GM13976 (cell line): Measurements from ENCODE around the gene LRP5.

Experiments
- DNase-seq: peaks from one replicate; pipeline ENCODE4 v3.0.0; 2012; ENCODE audit warnings: low spot score
- in situ Hi-C: fragments of 300-500 bp; cut with MboI; formaldehyde crosslinking; loops from one replicate; pipeline ENCODE4 v1.12.0; 2022; ENCODE audit warnings: low sequenced_read_pairs, mixed read lengths, inconsistent platforms; ENCODE audit not compliant: unreplicated experiment
- TF ChIP-seq, protein P1 (sequence below): IDR thresholded peaks from 2 replicates; pipeline ENCODE4 v1.5.1; 2012; ENCODE audit warnings: borderline replicate concordance, mild to moderate bottlenecking; ENCODE audit not compliant: insufficient read depth; ENCODE audit errors: extremely low read depth, missing control alignments, control extremely low read depth

The LRP5 gene

DNA sequence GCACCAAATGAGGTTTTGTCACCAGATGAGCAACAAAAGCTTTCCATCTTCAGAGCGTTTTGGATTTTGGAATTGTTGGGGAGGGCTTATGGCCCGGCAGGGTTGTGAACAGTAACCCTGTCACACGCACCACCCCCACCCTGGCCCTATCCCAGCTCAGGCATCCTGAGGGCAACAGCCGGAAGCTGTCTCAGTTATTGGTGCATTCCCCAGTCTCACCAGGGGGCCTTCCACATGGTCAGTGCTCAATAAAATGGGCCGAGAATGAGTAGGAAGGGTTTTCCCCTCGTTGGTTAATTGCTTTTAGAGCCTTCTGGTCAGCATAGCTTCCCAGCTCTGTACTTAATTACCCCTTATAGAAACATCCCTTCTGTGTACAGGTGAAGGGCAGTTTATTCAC lies 46.0 kb downstream of the LRP5 start:
- in situ Hi-C loops: no loop called here
- DNase-seq: no peak
- TF ChIP-seq, protein P1, sequence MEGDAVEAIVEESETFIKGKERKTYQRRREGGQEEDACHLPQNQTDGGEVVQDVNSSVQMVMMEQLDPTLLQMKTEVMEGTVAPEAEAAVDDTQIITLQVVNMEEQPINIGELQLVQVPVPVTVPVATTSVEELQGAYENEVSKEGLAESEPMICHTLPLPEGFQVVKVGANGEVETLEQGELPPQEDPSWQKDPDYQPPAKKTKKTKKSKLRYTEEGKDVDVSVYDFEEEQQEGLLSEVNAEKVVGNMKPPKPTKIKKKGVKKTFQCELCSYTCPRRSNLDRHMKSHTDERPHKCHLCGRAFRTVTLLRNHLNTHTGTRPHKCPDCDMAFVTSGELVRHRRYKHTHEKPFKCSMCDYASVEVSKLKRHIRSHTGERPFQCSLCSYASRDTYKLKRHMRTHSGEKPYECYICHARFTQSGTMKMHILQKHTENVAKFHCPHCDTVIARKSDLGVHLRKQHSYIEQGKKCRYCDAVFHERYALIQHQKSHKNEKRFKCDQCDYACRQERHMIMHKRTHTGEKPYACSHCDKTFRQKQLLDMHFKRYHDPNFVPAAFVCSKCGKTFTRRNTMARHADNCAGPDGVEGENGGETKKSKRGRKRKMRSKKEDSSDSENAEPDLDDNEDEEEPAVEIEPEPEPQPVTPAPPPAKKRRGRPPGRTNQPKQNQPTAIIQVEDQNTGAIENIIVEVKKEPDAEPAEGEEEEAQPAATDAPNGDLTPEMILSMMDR: no peak

DNA sequence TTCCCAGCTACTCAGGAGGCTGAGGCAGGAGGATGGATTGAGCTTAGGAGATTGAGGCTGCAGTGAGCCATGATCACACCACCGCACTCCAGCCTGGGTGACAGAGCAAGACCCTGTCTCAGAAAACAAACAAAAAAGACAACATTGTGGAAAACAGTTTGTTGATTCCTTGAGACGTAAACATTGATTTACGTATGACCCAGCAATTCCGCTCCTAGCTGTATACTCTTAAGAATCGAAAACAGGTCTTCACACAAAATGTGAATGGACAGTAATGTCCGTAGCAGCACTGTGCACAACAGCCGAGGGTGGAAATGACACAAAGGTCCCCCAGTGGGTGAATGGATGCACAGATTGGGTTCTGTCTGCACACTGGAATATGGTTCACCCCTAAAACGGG lies 49.3 kb downstream of the LRP5 start:
- DNase-seq: no peak
- TF ChIP-seq, protein P1: no peak
- in situ Hi-C loops: no loop called here

DNA sequence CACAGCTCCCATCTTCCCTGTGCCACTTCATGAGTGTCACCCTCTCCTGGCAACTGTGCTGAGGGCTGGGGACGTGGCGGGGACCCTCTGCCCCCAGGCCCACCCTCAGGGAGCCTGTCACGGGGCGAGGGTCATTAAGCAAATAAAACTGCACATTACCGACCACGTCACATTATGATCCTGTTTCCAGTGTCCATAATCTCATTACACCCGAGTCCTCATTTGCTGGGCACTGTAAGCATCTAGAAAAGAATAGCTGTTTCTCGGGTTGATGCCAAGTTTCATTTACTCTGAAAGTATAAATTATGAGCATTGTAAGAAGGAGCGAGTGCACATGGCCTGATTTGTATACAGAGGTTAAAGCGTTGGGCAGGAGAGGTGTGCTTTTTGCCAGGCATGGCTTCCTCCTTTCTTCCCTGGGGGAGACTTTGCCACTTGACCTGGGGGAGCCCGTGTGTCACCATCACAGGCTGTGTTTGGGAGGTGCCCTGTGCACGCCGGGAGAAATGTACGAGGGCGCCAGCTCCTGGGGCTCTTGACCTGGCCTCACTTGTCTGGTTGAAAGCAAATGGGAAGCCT lies 50.5 kb downstream of the LRP5 start:
- in situ Hi-C loops: no loop called here
- TF ChIP-seq, protein P1: no peak
- no peak for DNase-seq

DNA sequence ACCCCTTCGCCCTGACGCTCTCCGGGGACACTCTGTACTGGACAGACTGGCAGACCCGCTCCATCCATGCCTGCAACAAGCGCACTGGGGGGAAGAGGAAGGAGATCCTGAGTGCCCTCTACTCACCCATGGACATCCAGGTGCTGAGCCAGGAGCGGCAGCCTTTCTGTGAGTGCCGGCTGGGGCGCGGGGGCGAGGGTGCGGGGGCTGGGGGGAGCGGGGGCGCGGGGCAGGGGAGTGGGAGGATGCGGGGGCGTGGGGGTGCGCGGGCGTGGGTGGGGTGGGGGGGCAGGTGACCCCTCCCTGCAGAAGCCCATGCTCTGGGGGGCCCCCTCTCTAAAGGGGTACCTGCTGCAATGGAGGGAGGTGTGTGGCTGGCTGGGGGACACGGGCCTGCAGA lies 51.4 kb downstream of the LRP5 start:
- TF ChIP-seq, protein P1: no peak
- DNase-seq: no peak
- in situ Hi-C loops: no loop called here

DNA sequence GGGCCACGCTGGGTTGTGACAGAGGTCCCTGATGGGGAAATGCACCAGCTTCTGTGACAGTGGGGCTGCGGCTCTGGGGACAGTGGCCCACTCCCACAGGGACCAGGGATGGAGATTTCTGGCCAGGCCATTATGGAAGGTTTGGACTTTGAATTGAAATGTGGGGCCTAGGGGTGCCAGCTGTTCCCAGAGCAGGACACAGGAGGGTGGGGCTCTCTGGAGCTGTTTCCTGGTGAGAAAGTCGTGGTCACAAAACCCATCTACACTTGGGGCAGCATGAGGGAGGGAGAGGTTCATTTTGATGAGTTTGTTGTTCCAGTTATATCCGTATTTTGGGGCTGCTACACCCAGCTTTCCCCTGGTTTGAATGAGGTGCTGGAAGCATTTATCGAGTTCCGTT lies 52.2 kb downstream of the LRP5 start:
- in situ Hi-C loops: no loop called here
- DNase-seq: no peak
- TF ChIP-seq, protein P1: no peak

DNA sequence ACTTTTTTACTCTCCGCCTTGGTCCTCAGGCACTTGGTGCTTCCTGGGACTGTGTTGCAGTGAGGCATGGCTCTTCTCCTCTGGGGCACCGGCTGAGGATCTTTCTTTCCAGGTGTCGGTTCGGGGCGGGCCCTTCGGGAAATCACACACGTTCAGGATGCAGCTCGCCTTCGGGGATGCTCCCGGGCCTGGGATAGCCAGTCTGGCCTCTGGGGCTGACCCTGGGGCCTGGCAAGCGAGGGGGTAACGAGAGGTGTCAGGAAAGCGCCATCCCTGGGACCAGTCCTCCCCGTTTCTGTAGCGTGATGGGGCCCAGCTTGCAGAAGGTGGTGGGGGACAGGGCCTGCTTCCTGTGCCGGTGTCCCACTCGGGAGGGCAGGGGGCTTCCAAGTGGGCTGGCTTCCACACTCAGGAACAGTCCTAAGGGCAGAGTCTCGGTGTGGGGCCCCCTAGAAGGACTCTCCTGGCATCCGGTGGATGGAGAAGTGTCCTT lies 53.6 kb downstream of the LRP5 start:
- in situ Hi-C loops: no loop called here
- TF ChIP-seq, protein P1: no peak
- DNase-seq: no peak

DNA sequence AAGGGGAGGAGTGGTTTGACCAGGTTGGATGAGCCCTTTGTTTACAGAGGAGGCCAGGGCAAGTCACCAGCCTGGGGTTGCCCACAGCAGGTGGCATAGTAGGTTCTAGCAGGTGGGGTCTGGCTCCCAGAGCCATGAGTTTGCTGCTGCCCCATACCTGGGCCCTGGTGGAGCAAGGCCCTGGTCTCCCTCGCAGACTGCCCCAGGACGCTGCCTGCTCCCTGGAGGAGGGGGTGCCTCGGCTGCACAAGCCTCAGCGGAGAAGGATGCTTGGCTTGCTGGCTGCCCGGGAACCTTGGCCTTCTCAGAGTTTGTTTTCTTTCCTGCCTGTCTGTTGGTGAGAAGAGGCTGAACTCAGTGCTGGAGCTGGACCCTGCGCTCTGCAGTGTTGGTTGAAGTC lies 54.9 kb downstream of the LRP5 start:
- in situ Hi-C loops: no loop called here
- no peak for DNase-seq

More for the DNA sequence above, 54.9 kb downstream of the LRP5 start:
- TF ChIP-seq, protein P1: no peak
